HG02798 (cell line): ENCODE measurements around the gene NNAT.
"Not testable (repeated sequence)": the region's sequence is repeated elsewhere in the genome, so short reads cannot be mapped to it uniquely, and the experiment has no call there.

ENCODE experiments used
- ATAC-seq: cut with Tn5 transposase; IDR thresholded peaks from one replicate; pipeline ENCODE4 v1.9.1; 2021; ENCODE audit warnings: mild to moderate bottlenecking; ENCODE audit not compliant: unreplicated experiment, poor library complexity

Gene NNAT

GRCh38 chr20:37521061-37521771, at the start of gene NNAT:
Gene NNAT (plus strand): TSS chr20:37521250. CDS start chr20:37521332, 82 bp downstream.
- ATAC-seq = no peak

GRCh38 chr20:37471741-37472235, 49.3 kb upstream of the NNAT start:
- no peak for ATAC-seq

- not testable (repeated sequence) for ATAC-seq
Measured at GRCh38 chr20:37472435-37472834, 48.6 kb upstream of the NNAT start.

GRCh38 chr20:37473249-37474000, 47.6 kb upstream of the NNAT start:
- ATAC-seq = no peak

GRCh38 chr20:37474386-37474785, 46.7 kb upstream of the NNAT start:
- ATAC-seq = no peak

GRCh38 chr20:37475252-37475651, 45.8 kb upstream of the NNAT start:
- no peak for ATAC-seq

- no peak for ATAC-seq
Measured at GRCh38 chr20:37477041-37477440, 44.0 kb upstream of the NNAT start.

- no peak for ATAC-seq
Measured at GRCh38 chr20:37479266-37479665, 41.8 kb upstream of the NNAT start.

GRCh38 chr20:37479925-37480691, 40.9 kb upstream of the NNAT start:
- ATAC-seq = no peak

- ATAC-seq = no peak
Measured at GRCh38 chr20:37480919-37481318, 40.1 kb upstream of the NNAT start.

- ATAC-seq = no peak
Measured at GRCh38 chr20:37481610-37482009, 39.4 kb upstream of the NNAT start.

- ATAC-seq = no peak
Measured at GRCh38 chr20:37484331-37484730, 36.7 kb upstream of the NNAT start.

GRCh38 chr20:37486209-37486608, 34.8 kb upstream of the NNAT start:
- not testable (repeated sequence) for ATAC-seq

GRCh38 chr20:37490663-37491350, 30.2 kb upstream of the NNAT start:
- no peak for ATAC-seq

- no peak for ATAC-seq
Measured at GRCh38 chr20:37492096-37492625, 28.9 kb upstream of the NNAT start.

GRCh38 chr20:37492945-37493344, 28.1 kb upstream of the NNAT start:
- no peak for ATAC-seq

- ATAC-seq = no peak
Measured at GRCh38 chr20:37494301-37494700, 26.7 kb upstream of the NNAT start.

- ATAC-seq = no peak
Measured at GRCh38 chr20:37494796-37495195, 26.3 kb upstream of the NNAT start.

GRCh38 chr20:37498066-37498665, 22.9 kb upstream of the NNAT start:
- ATAC-seq = no peak

- ATAC-seq = no peak
Measured at GRCh38 chr20:37500311-37500710, 20.7 kb upstream of the NNAT start.
